Measurements from ENCODE around the gene AFF4.
"Not testable (repeated sequence)": the region's sequence is repeated elsewhere in the genome, so short reads cannot be mapped to it uniquely, and the experiment has no call there.

The AFF4 gene

GRCh38 chr5:132963171-132964104, at the start of gene AFF4:
Gene AFF4, minus strand, starts transcription at chr5:132963634. Its CDS starts 26,445 bp downstream, at chr5:132937189.
- DNase-seq, result peak; percentile 86

GRCh38 chr5:133008455-133008854, 45.0 kb upstream of the AFF4 start:
- DNase-seq, result not testable (repeated sequence)

GRCh38 chr5:133006653-133007052, 43.2 kb upstream of the AFF4 start:
- DNase-seq, result no peak

- no peak for DNase-seq
Observed at GRCh38 chr5:132999246-132999645, 35.8 kb upstream of the AFF4 start.

GRCh38 chr5:132998556-132998955, 35.1 kb upstream of the AFF4 start:
- no peak for DNase-seq

GRCh38 chr5:132996307-132996706, 32.9 kb upstream of the AFF4 start:
- DNase-seq, result no peak

- no peak for DNase-seq
Observed at GRCh38 chr5:132987531-132988408, 24.3 kb upstream of the AFF4 start.

- DNase-seq, result not testable (repeated sequence)
Observed at GRCh38 chr5:132982971-132983370, 19.5 kb upstream of the AFF4 start.

- no peak for DNase-seq
Observed at GRCh38 chr5:132981288-132981687, 17.9 kb upstream of the AFF4 start.

GRCh38 chr5:132979976-132980375, 16.5 kb upstream of the AFF4 start:
- no peak for DNase-seq

- no peak for DNase-seq
Observed at GRCh38 chr5:132979367-132979940, 16.0 kb upstream of the AFF4 start.

- DNase-seq, result no peak
Observed at GRCh38 chr5:132976852-132977251, 13.4 kb upstream of the AFF4 start.

GRCh38 chr5:132972436-132972828, 9.0 kb upstream of the AFF4 start:
- DNase-seq, result not testable (repeated sequence)

- no peak for DNase-seq
Observed at GRCh38 chr5:132971483-132972435, 8.3 kb upstream of the AFF4 start.

GRCh38 chr5:132965120-132965519, 1.7 kb upstream of the AFF4 start:
- no peak for DNase-seq

- DNase-seq, result peak; percentile 2
Observed at GRCh38 chr5:132962429-132963021, 909 bp downstream of the AFF4 start.

- no peak for DNase-seq
Observed at GRCh38 chr5:132961887-132962286, 1.5 kb downstream of the AFF4 start.

- not testable (repeated sequence) for DNase-seq
Observed at GRCh38 chr5:132961123-132961815, 2.2 kb downstream of the AFF4 start.

- not testable (repeated sequence) for DNase-seq
Observed at GRCh38 chr5:132956166-132956799, 7.2 kb downstream of the AFF4 start.

GRCh38 chr5:132953710-132954109, 9.7 kb downstream of the AFF4 start:
- no peak for DNase-seq
